ENCODE results near the gene BAZ1B. TPM values are rescaled to one million over a fixed set of nuclear protein-coding genes. Genes with fewer than 3 reads are reported as not detected.
"Not testable (repeated sequence)": the region's sequence is repeated elsewhere in the genome, so short reads cannot be mapped to it uniquely, and the experiment has no call there.

BAZ1B gene
- total RNA-seq, 1 experiment from 2014 or later: 107 TPM

DNA sequence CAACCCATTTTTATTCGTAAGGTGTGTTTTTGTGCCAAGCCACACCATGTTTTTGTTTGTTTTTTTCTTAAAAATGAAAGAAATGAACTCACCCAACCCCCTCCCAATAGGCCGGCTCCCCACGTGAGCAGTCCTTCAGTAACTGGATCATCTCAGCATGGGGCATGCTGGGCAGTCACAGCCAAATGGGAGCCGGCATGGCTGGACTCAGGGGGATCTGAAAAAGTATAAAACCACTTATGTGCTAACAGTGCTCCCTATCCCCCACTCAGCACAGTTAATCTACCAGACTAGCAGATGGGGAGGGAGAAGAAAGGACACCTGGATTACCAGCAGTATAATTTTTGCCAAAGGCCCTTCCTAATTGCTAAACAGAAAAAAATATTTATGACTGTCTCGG lies 39.3 kb downstream of the BAZ1B start:
- ATAC-seq: 0 out of 2 replicates have a peak, but pooled peaks have one; percentile 27
- Histone ChIP-seq H3K4me3 (ENCODE audit: low read depth in 2 of 2, low read length in 2 of 2) (no peak overlapping the region), H3K27ac (ENCODE audit: low read length) (no peak overlapping the region), H3K9me3 (ENCODE audit: control insufficient read depth, insufficient read depth, low read depth, low read length) (no peaks in the 10 kb centered on the region), H3K36me3 (ENCODE audit: control insufficient read depth, insufficient read depth, low read length) (peaks cover 37% of the 10 kb centered on the region), H3K4me1 (ENCODE audit: control insufficient read depth, insufficient read depth, low read length) (no peaks in the 10 kb centered on the region), H3K27me3 (ENCODE audit: control insufficient read depth, insufficient read depth, low read length) (no peaks in the 10 kb centered on the region)
- BruUV-seq (replicated peaks): no TSS peak
- in situ Hi-C loops (cut with HindIII; ENCODE audit: low pct_unique_long_range_greater_than_20kb, low sequenced_read_pairs) (no loop called here), intact Hi-C loops (cut with micrococcal nuclease; ENCODE audit: unreplicated experiment) (no loop called here)
- CTCF ChIA-PET: no interaction called here
- POLR2A ChIA-PET: no interaction called here
- TF ChIP-seq, protein P1, sequence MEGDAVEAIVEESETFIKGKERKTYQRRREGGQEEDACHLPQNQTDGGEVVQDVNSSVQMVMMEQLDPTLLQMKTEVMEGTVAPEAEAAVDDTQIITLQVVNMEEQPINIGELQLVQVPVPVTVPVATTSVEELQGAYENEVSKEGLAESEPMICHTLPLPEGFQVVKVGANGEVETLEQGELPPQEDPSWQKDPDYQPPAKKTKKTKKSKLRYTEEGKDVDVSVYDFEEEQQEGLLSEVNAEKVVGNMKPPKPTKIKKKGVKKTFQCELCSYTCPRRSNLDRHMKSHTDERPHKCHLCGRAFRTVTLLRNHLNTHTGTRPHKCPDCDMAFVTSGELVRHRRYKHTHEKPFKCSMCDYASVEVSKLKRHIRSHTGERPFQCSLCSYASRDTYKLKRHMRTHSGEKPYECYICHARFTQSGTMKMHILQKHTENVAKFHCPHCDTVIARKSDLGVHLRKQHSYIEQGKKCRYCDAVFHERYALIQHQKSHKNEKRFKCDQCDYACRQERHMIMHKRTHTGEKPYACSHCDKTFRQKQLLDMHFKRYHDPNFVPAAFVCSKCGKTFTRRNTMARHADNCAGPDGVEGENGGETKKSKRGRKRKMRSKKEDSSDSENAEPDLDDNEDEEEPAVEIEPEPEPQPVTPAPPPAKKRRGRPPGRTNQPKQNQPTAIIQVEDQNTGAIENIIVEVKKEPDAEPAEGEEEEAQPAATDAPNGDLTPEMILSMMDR (IDR thresholded peaks at IDR 0.05): no peak
- TF ChIP-seq SIN3A (IDR thresholded peaks at IDR 0.05; ENCODE audit: borderline replicate concordance, insufficient read depth, low read depth, low read length) (no peak), TCF7L2 (IDR thresholded peaks at IDR 0.05; ENCODE audit: low read depth, low read length) (no peak), POLR2AphosphoS5 (IDR thresholded peaks at IDR 0.05; ENCODE audit: low read depth, low read length) (no peak)
- TF ChIP-seq, protein P2, sequence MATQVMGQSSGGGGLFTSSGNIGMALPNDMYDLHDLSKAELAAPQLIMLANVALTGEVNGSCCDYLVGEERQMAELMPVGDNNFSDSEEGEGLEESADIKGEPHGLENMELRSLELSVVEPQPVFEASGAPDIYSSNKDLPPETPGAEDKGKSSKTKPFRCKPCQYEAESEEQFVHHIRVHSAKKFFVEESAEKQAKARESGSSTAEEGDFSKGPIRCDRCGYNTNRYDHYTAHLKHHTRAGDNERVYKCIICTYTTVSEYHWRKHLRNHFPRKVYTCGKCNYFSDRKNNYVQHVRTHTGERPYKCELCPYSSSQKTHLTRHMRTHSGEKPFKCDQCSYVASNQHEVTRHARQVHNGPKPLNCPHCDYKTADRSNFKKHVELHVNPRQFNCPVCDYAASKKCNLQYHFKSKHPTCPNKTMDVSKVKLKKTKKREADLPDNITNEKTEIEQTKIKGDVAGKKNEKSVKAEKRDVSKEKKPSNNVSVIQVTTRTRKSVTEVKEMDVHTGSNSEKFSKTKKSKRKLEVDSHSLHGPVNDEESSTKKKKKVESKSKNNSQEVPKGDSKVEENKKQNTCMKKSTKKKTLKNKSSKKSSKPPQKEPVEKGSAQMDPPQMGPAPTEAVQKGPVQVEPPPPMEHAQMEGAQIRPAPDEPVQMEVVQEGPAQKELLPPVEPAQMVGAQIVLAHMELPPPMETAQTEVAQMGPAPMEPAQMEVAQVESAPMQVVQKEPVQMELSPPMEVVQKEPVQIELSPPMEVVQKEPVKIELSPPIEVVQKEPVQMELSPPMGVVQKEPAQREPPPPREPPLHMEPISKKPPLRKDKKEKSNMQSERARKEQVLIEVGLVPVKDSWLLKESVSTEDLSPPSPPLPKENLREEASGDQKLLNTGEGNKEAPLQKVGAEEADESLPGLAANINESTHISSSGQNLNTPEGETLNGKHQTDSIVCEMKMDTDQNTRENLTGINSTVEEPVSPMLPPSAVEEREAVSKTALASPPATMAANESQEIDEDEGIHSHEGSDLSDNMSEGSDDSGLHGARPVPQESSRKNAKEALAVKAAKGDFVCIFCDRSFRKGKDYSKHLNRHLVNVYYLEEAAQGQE (IDR thresholded peaks at IDR 0.05; ENCODE audit: insufficient read depth in 1 of 2, low read depth in 2 of 2, low read length in 1 of 2): no peak
- DNase-seq (ENCODE audit: low read depth, low spot score): no peak

DNA sequence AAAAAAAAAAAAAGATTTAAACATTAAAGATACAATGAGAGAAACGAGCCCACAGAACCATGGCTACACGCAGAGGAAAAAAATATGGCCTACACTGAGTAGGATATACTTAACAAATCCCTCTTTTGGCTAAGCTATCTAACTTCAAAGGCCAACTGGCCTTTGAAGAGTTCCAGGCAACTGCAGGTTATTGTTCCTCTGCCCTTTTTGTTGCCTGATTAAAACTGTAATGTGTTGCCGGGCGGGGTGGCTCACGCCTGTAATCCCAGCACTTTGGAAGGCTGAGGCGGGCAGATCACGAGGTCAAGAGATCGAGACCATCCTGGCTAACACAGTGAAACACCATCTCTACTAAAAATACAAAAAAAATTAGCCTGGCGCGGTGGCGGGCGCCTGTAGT lies 40.6 kb downstream of the BAZ1B start:
- BruUV-seq (replicated peaks); H3K27ac ChIP-seq (ENCODE audit: low read length); intact Hi-C loops (cut with micrococcal nuclease; ENCODE audit: unreplicated experiment); POLR2A ChIA-PET; CTCF ChIA-PET; ATAC-seq; H3K27me3 ChIP-seq (ENCODE audit: control insufficient read depth, insufficient read depth, low read length); H3K4me3 ChIP-seq (ENCODE audit: low read depth in 2 of 2, low read length in 2 of 2); in situ Hi-C loops (cut with HindIII; ENCODE audit: low pct_unique_long_range_greater_than_20kb, low sequenced_read_pairs); H3K4me1 ChIP-seq (ENCODE audit: control insufficient read depth, insufficient read depth, low read length); H3K9me3 ChIP-seq (ENCODE audit: control insufficient read depth, insufficient read depth, low read depth, low read length); DNase-seq (ENCODE audit: low read depth, low spot score): not testable (repeated sequence)
- H3K36me3 ChIP-seq (ENCODE audit: control insufficient read depth, insufficient read depth, low read length): peaks cover 37% of the 10 kb centered on the region

DNA sequence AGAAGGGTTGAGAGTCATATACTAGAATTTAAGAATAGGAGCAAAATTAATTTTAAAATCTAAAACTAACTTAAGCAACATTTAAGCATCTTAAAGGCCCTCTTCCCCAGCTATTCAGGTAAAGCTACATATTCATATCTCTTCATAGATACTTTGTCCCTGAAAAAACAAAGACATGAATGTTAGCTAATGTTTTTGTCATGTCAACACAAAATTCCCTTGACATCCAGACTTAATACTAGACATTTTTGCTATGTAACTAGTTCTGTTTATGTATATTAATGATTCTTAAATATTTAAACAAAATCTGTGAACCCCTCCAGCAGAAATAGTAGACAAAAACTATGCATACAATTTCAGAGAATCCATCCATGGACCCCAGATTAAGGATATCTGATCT lies 43.5 kb downstream of the BAZ1B start:
- Histone ChIP-seq H3K27me3 (ENCODE audit: control insufficient read depth, insufficient read depth, low read length) (no peaks in the 10 kb centered on the region), H3K36me3 (ENCODE audit: control insufficient read depth, insufficient read depth, low read length) (peaks cover 35% of the 10 kb centered on the region), H3K4me1 (ENCODE audit: control insufficient read depth, insufficient read depth, low read length) (no peaks in the 10 kb centered on the region), H3K4me3 (ENCODE audit: low read depth in 2 of 2, low read length in 2 of 2) (no peak overlapping the region), H3K9me3 (ENCODE audit: control insufficient read depth, insufficient read depth, low read depth, low read length) (no peaks in the 10 kb centered on the region), H3K27ac (ENCODE audit: low read length) (no peak overlapping the region)
- ChIA-PET CTCF (interaction anchor here (0.6 kb wide), 1 partner anchor 137 kb away, joined by 4 read pairs; no protein-coding TSS in a partner anchor), POLR2A (no interaction called here)
- DNase-seq (ENCODE audit: low read depth, low spot score) (no peak), ATAC-seq (no peak)
- no peak for TF ChIP-seq POLR2AphosphoS5 (IDR thresholded peaks at IDR 0.05; ENCODE audit: low read depth, low read length)
- TF ChIP-seq, protein P2 (IDR thresholded peaks at IDR 0.05; ENCODE audit: insufficient read depth in 1 of 2, low read depth in 2 of 2, low read length in 1 of 2): no peak
- TF ChIP-seq, protein P1 (IDR thresholded peaks at IDR 0.05): no peak
- TF ChIP-seq TCF7L2 (IDR thresholded peaks at IDR 0.05; ENCODE audit: low read depth, low read length): no peak
- no peak for TF ChIP-seq SIN3A (IDR thresholded peaks at IDR 0.05; ENCODE audit: borderline replicate concordance, insufficient read depth, low read depth, low read length)
- intact Hi-C loops (cut with micrococcal nuclease; ENCODE audit: unreplicated experiment) (no loop called here), in situ Hi-C loops (cut with HindIII; ENCODE audit: low pct_unique_long_range_greater_than_20kb, low sequenced_read_pairs) (no loop called here)
- BruUV-seq (replicated peaks): no TSS peak
